Natural killer cell (primary cell): ENCODE measurements around the gene KRTAP5-6. TPM values are rescaled to one million over a fixed set of nuclear protein-coding genes. Genes with fewer than 3 reads are reported as not detected.

Experiments used
- ATAC-seq, 3 donors: fragments of 150-1000 bp in 2 of 3; fragments of 200-7000 bp in 1 of 3; cut with Tn5 transposase; 1 replicate in 1 of 3; 2 replicates in 2 of 3; pipeline ENCODE4 v1.10.0; 2021; ENCODE audit warnings: mild to moderate bottlenecking in 2 of 3, moderate library complexity in 2 of 3
- DNase-seq, 2 donors: peaks; one replicate each; pipeline versions ENCODE4 v3.0.0 to v3.0.0-alpha.2; 2013 to 2021; ENCODE audit warnings: mixed read lengths in 1 of 2
- H3K27ac ChIP-seq: one replicate; pipeline ENCODE4 v1.5.1; 2013; ENCODE audit warnings: mild to moderate bottlenecking, low read length
- H3K27me3 ChIP-seq: one replicate; pipeline ENCODE4 v1.6.1; 2013; ENCODE audit warnings: low read length; ENCODE audit not compliant: control insufficient read depth, insufficient read depth
- H3K36me3 ChIP-seq: one replicate; pipeline ENCODE4 v1.6.1; 2013; ENCODE audit warnings: low read length; ENCODE audit not compliant: control insufficient read depth, insufficient read depth
- H3K4me1 ChIP-seq: one replicate; pipeline ENCODE4 v1.6.1; 2013; ENCODE audit warnings: low read length; ENCODE audit not compliant: control insufficient read depth, insufficient read depth
- H3K4me3 ChIP-seq: one replicate; pipeline ENCODE4 v1.5.1; 2013; ENCODE audit warnings: low read length
- H3K9me3 ChIP-seq: one replicate; pipeline ENCODE4 v1.6.1; 2013; ENCODE audit warnings: low read length; ENCODE audit not compliant: control insufficient read depth, insufficient read depth
- H3K27ac Mint-ChIP-seq, 2 donors: one replicate each; pipeline ENCODE4 v1.8.0; 2022; ENCODE audit warnings: mild to moderate bottlenecking in 2 of 2, mixed read lengths in 2 of 2, moderate library complexity in 1 of 2
- H3K27me3 Mint-ChIP-seq, 2 donors: one replicate each; pipeline ENCODE4 v1.8.0; 2022; ENCODE audit warnings: low read depth in 2 of 2, mixed read lengths in 2 of 2
- H3K36me3 Mint-ChIP-seq: one replicate; pipeline ENCODE4 v1.8.0; 2022; ENCODE audit warnings: mixed read lengths
- H3K4me1 Mint-ChIP-seq, 2 donors: one replicate each; pipeline ENCODE4 v1.8.0; 2022; ENCODE audit warnings: mixed read lengths in 2 of 2
- H3K4me3 Mint-ChIP-seq: one replicate; pipeline ENCODE4 v1.8.0; 2022; ENCODE audit warnings: mild to moderate bottlenecking, moderate library complexity, mixed read lengths
- H3K9me3 Mint-ChIP-seq, 2 donors: one replicate each; pipeline ENCODE4 v1.8.0; 2022; ENCODE audit warnings: mixed read lengths in 2 of 2
- CTCF ChIP-seq: fragments of 200-600 bp; IDR thresholded peaks from one replicate; pipeline ENCODE4 v1.8.0; 2022; ENCODE audit warnings: antibody characterized with exemption
- WGBS: methylation state at CpG from one replicate; pipeline ENCODE4 v1.1.7; 2013; ENCODE audit warnings: missing lambda C conversion rate; ENCODE audit not compliant: insufficient coverage; 5-methylcytosine and 5-hydroxymethylcytosine counted together
- intact Hi-C: fragments of 100-400 bp; cut with micrococcal nuclease; formaldehyde crosslinking; loops from one replicate; pipeline ENCODE4 v1.14.2; 2022
- total RNA-seq, 4 donors: library from RNA; stranded (reverse); fragments of 120-200 nt in 1 of 4; gene quantifications; one replicate each; pipeline versions ENCODE4 v1.2.3 to v1.2.4, GENCODE V29; 2013 to 2022

The KRTAP5-6 gene
- total RNA-seq, 3 donors from 2014 or later (not counting 1 experiment from before 2014, with no cell fraction given): not detected

DNA sequence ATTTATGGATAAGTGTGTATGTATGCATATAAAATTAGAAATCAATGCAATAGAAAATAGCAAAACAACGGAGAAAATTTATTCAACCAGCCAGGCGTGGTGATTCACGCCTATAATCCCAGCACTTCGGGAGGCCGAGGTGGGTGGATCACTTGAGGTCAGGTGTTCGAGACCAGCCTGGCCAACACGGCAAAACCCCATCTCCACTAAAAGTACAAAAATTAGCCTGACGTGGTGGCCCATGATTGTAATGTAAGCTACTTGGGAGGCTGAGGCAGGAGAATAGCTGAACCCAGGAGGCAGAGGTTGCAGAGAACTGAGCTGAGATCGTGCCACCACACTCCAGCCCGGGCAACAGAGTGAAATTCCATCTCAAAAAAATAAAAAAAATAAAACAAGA, 5.5 kb downstream of the KRTAP5-6 start:
- peaks cover 0 to 11% of the 10 kb centered on the region in 2 donors for H3K27me3 Mint-ChIP-seq
- 98% methylated on average over 8 of the region's 10 CpGs for WGBS

GRCh38 chr11:1703146-1703545, 6.2 kb downstream of the KRTAP5-6 start:
- intact Hi-C loops: no loop called here

More for the DNA sequence above, 5.5 kb downstream of the KRTAP5-6 start:
- Histone ChIP-seq H3K4me1 (peaks cover 28% of the 10 kb centered on the region), H3K36me3 (no peaks in the 10 kb centered on the region), H3K27ac (no peak overlapping the region), H3K4me3 (no peak overlapping the region), H3K9me3 (peaks cover 3% of the 10 kb centered on the region), H3K27me3 (no peaks in the 10 kb centered on the region)
- H3K4me3 Mint-ChIP-seq: no peak overlapping the region
- H3K9me3 Mint-ChIP-seq: no peaks in the 10 kb centered on the region
- no peak for ATAC-seq
- no peak for DNase-seq
- H3K36me3 Mint-ChIP-seq: no peaks in the 10 kb centered on the region
- no peak for TF ChIP-seq CTCF
- H3K27ac Mint-ChIP-seq: no peak overlapping the region
- peaks cover 0 to 23% of the 10 kb centered on the region in 2 donors for H3K4me1 Mint-ChIP-seq
- intact Hi-C loops: no loop called here

DNA sequence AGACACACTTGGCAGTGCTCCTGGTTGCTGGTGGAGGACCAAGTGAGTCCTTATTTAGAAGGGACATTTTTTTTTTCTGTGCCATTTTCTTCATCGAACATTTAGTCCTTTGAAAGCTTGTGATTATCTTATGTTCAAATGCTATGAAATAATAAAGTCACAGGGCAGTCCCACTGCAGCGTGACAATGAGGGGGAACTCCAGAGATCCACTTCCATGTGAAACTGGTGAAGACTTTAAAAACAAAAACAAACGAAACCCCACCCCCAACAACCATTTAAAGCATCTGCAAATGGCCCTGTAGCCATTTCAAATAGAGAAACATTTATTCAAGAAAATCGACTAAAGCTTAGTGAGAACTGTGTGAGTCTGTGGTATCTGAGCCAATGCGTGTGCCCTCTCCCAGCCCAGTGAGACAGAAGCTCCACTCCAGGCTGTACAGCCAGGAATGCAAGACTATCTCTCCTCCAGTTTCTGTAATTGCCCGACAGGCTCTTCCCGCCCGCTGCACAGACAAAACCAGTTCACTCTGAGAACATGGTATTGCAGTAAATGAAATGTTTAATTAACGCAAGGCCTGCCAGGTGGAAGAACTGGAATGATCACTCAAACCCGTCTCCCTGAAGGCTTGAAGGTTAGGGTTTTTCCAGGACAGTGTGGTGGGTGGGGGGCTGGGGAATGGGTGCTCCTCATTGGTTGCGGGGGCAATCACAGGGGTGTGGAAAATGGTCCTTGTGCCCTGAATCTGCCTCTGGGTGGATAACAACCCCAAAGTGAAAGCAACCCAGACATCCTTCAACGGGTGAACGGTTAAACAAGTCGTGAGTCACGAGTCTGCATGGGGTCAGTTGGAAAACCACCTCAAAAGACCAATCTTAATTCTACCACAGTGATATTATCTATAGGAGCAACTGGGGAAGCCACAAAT, 8.4 kb downstream of the KRTAP5-6 start:
- Histone ChIP-seq H3K27ac (no peak overlapping the region), H3K4me3 (no peak overlapping the region), H3K27me3 (no peaks in the 10 kb centered on the region), H3K9me3 (peaks cover 3% of the 10 kb centered on the region), H3K4me1 (peaks cover 28% of the 10 kb centered on the region), H3K36me3 (no peaks in the 10 kb centered on the region)
- Mint-ChIP-seq H3K27ac (no peak overlapping the region), H3K4me1 (peaks cover 0 to 19% of the 10 kb centered on the region in 2 donors), H3K4me3 (no peak overlapping the region), H3K27me3 (peaks cover 8 to 11% of the 10 kb centered on the region in 2 donors), H3K9me3 (no peaks in the 10 kb centered on the region), H3K36me3 (no peaks in the 10 kb centered on the region)
- peak in 2 of 3 donors; percentile 32 to 49 for ATAC-seq
- DNase-seq: no peak
- no peak for TF ChIP-seq CTCF
- intact Hi-C loops: no loop called here
- WGBS: 68% methylated on average over 15 of the region's 15 CpGs

More at GRCh38 chr11:1703146-1703545, 6.2 kb downstream of the KRTAP5-6 start:
- Mint-ChIP-seq H3K4me3 (no peak overlapping the region), H3K4me1 (peaks cover 0 to 19% of the 10 kb centered on the region in 2 donors), H3K36me3 (no peaks in the 10 kb centered on the region), H3K27ac (no peak overlapping the region), H3K9me3 (no peaks in the 10 kb centered on the region), H3K27me3 (peaks cover 0 to 11% of the 10 kb centered on the region in 2 donors)
- DNase-seq (no peak), ATAC-seq (no peak)
- no peak for TF ChIP-seq CTCF
- 93% methylated on average over 5 of the region's 6 CpGs for WGBS
- no peak overlapping the region for H3K4me3 ChIP-seq
- peaks cover 28% of the 10 kb centered on the region for H3K4me1 ChIP-seq
- no peaks in the 10 kb centered on the region for H3K36me3 ChIP-seq
- peaks cover 3% of the 10 kb centered on the region for H3K9me3 ChIP-seq
- no peaks in the 10 kb centered on the region for H3K27me3 ChIP-seq
- no peak overlapping the region for H3K27ac ChIP-seq
